Smooth muscle cell (in vitro differentiated cells): ENCODE data around the gene SFXN1. TPM values are rescaled to one million over a fixed set of nuclear protein-coding genes. Genes with fewer than 3 reads are reported as not detected.

Source experiments
- DNase-seq: peaks from one replicate; lab custom pipeline; 2025; ENCODE audit not compliant: unreplicated experiment; lab: John Stamatoyannopoulos, UW
- H2AFZ ChIP-seq: fragments of 200-600 bp; sonication (generic); 2 replicates; pipeline ENCODE4 v1.6.0; 2016; ENCODE audit warnings: antibody characterized with exemption, low read depth, mild to moderate bottlenecking
- H3F3A ChIP-seq: fragments of 200-600 bp; sonication (generic); 2 replicates; pipeline ENCODE4 v1.6.0; 2017; ENCODE audit warnings: antibody characterized with exemption, low read depth
- H3K27ac ChIP-seq: fragments of 200-600 bp; sonication (generic); 2 replicates; pipeline ENCODE4 v1.5.1; 2016; ENCODE audit warnings: low read depth, mild to moderate bottlenecking
- H3K27me3 ChIP-seq: fragments of 200-600 bp; sonication (generic); 2 replicates; pipeline ENCODE4 v1.6.1; 2016; ENCODE audit warnings: low read depth, mild to moderate bottlenecking
- H3K36me3 ChIP-seq: fragments of 200-600 bp; sonication (generic); 2 replicates; pipeline ENCODE4 v1.5.1; 2016; ENCODE audit warnings: low read depth
- H3K4me1 ChIP-seq: fragments of 200-600 bp; sonication (generic); 2 replicates; pipeline ENCODE4 v1.5.1; 2016; ENCODE audit warnings: low read depth
- H3K4me2 ChIP-seq: fragments of 200-600 bp; sonication (generic); 2 replicates; pipeline ENCODE4 v1.6.0; 2016; ENCODE audit warnings: mild to moderate bottlenecking
- H3K4me3 ChIP-seq: fragments of 200-600 bp; sonication (generic); 2 replicates; pipeline ENCODE4 v1.5.1; 2016; ENCODE audit warnings: mild to moderate bottlenecking
- H3K79me2 ChIP-seq: fragments of 200-600 bp; sonication (generic); 2 replicates; pipeline ENCODE4 v1.6.0; 2016; ENCODE audit warnings: low read depth, mild to moderate bottlenecking
- H3K9ac ChIP-seq: fragments of 200-600 bp; sonication (generic); 2 replicates; pipeline ENCODE4 v1.6.0; 2016; ENCODE audit warnings: low read depth
- H3K9me3 ChIP-seq: fragments of 200-600 bp; sonication (generic); replicated peaks from 2 replicates; pipeline ENCODE4 v1.5.1; 2016; ENCODE audit warnings: low read depth
- H4K20me1 ChIP-seq: fragments of 200-600 bp; sonication (generic); 2 replicates; pipeline ENCODE4 v1.6.0; 2016; ENCODE audit warnings: low read depth
- WGBS: methylation state at CpG from one replicate; pipeline ENCODE4 v1.1.7; 2016; ENCODE audit warnings: low lambda C conversion rate; 5-methylcytosine and 5-hydroxymethylcytosine counted together
- polyA plus RNA-seq: library from polyadenylated mRNA; unstranded; fragments of >200 nt; fragmentation: Nextera tagmentation; extraction: Ambion mirVana; gene quantifications from 2 replicates; pipeline ENCODE4 v1.2.1, GENCODE V29; 2016
- total RNA-seq: library from RNA; depleted of rRNA; stranded (reverse); fragments of >200 nt; gene quantifications from 2 replicates; pipeline ENCODE4 v1.2.3, GENCODE V29; 2014
- TF ChIP-seq, protein P1 (sequence below): fragments of 200-600 bp; sonication (generic); IDR thresholded peaks from 2 replicates; pipeline ENCODE4 v1.5.1; 2017; ENCODE audit warnings: borderline replicate concordance, mild to moderate bottlenecking, antibody characterized with exemption; ENCODE audit not compliant: insufficient read depth, poor library complexity, severe bottlenecking

The SFXN1 gene
- total and polyA plus RNA-seq, 2 experiments from 2014 or later, result 63.9 to 136 TPM

- Histone ChIP-seq H3K9me3 (no peaks in the 10 kb centered on the region), H3K27ac (no peak overlapping the region), H3K27me3 (no peaks in the 10 kb centered on the region), H3F3A (no peaks in the 10 kb centered on the region), H4K20me1 (no peaks in the 10 kb centered on the region), H2AFZ (peak overlapping the region; percentile 41), H3K4me3 (no peak overlapping the region), H3K4me1 (no peaks in the 10 kb centered on the region), H3K4me2 (no peak overlapping the region), H3K9ac (no peak overlapping the region), H3K79me2 (no peaks in the 10 kb centered on the region), H3K36me3 (no peaks in the 10 kb centered on the region)
- no peak for DNase-seq
- WGBS, result 60% methylated on average over 11 of the region's 11 CpGs
- TF ChIP-seq, protein P1, sequence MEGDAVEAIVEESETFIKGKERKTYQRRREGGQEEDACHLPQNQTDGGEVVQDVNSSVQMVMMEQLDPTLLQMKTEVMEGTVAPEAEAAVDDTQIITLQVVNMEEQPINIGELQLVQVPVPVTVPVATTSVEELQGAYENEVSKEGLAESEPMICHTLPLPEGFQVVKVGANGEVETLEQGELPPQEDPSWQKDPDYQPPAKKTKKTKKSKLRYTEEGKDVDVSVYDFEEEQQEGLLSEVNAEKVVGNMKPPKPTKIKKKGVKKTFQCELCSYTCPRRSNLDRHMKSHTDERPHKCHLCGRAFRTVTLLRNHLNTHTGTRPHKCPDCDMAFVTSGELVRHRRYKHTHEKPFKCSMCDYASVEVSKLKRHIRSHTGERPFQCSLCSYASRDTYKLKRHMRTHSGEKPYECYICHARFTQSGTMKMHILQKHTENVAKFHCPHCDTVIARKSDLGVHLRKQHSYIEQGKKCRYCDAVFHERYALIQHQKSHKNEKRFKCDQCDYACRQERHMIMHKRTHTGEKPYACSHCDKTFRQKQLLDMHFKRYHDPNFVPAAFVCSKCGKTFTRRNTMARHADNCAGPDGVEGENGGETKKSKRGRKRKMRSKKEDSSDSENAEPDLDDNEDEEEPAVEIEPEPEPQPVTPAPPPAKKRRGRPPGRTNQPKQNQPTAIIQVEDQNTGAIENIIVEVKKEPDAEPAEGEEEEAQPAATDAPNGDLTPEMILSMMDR, result peak; percentile 69
These were observed 14.1 kb upstream of the SFXN1 start for GRCh38 chr5:175464074-175464941.

DNA sequence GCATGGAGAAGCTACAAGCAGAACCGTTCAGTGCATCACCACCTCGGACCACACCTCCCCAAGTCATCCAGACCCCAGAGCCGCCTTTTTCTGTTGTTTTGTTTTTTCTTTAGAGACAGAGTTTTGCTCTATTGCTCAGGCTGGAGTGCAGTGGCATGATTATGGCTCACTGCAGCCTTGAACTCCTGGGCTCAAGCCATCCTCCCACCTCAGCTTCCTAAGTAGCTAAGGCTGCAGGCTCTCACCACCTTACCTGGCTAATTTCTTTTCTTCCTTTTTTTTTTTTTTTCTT, 13.5 kb upstream of the SFXN1 start:
- WGBS, result 9% methylated on average over 3 of the region's 3 CpGs
- H2AFZ ChIP-seq, result peak overlapping the region; percentile 41
- H3K36me3 ChIP-seq, result no peaks in the 10 kb centered on the region
- no peaks in the 10 kb centered on the region for H3F3A ChIP-seq
- no peaks in the 10 kb centered on the region for H3K27me3 ChIP-seq
- H3K4me1 ChIP-seq, result no peaks in the 10 kb centered on the region
- no peak overlapping the region for H3K4me3 ChIP-seq
- no peak overlapping the region for H3K27ac ChIP-seq
- TF ChIP-seq, protein P1, result no peak
- H3K79me2 ChIP-seq, result no peaks in the 10 kb centered on the region
- DNase-seq, result no peak
- no peaks in the 10 kb centered on the region for H4K20me1 ChIP-seq
- no peak overlapping the region for H3K4me2 ChIP-seq
- no peak overlapping the region for H3K9ac ChIP-seq
- H3K9me3 ChIP-seq, result no peaks in the 10 kb centered on the region

- Histone ChIP-seq H3F3A (no peaks in the 10 kb centered on the region), H3K79me2 (no peaks in the 10 kb centered on the region), H3K4me1 (no peaks in the 10 kb centered on the region), H4K20me1 (no peaks in the 10 kb centered on the region), H3K27ac (no peak overlapping the region), H2AFZ (no peak overlapping the region), H3K36me3 (no peaks in the 10 kb centered on the region), H3K9me3 (no peaks in the 10 kb centered on the region), H3K4me2 (no peak overlapping the region), H3K4me3 (no peak overlapping the region), H3K27me3 (no peaks in the 10 kb centered on the region), H3K9ac (no peak overlapping the region)
- WGBS, result 55% methylated on average over 3 of the region's 3 CpGs
- DNase-seq, result no peak
- TF ChIP-seq, protein P1, result no peak
These were observed 13.1 kb upstream of the SFXN1 start for GRCh38 chr5:175465282-175465681.
